Peyer's patch (tissue), 4 donors: ENCODE results near the gene IFT20. TPM values are rescaled to one million over a fixed set of nuclear protein-coding genes. Genes with fewer than 3 reads are reported as not detected.

Source experiments
- DNase-seq, 3 donors: peaks; one replicate each; pipeline ENCODE4 v3.0.0-alpha.2; 2017 to 2019
- H3K27ac ChIP-seq, 4 donors: fragments of 200-600 bp; sonication (generic); one replicate each; pipeline ENCODE4 v1.5.1; 2016 to 2019
- H3K27me3 ChIP-seq, 2 donors: fragments of 200-600 bp; sonication (generic); one replicate each; pipeline ENCODE4 v1.5.1; 2019
- H3K36me3 ChIP-seq, 3 donors: fragments of 200-600 bp; sonication (generic); one replicate each; pipeline ENCODE4 v1.5.1; 2016 to 2019
- H3K4me1 ChIP-seq, 4 donors: fragments of 200-600 bp; sonication (generic); one replicate each; pipeline ENCODE4 v1.5.1; 2016 to 2019
- H3K4me3 ChIP-seq, 4 donors: fragments of 200-600 bp; sonication (generic); 1 replicate in 3 of 4; 2 replicates in 1 of 4; pipeline ENCODE4 v1.5.1; 2016 to 2019; ENCODE audit warnings: mild to moderate bottlenecking in 1 of 4
- H3K9me3 ChIP-seq, 4 donors: fragments of 200-600 bp; sonication (generic); one replicate each; pipeline ENCODE4 v1.5.1; 2016 to 2019; ENCODE audit warnings: mild to moderate bottlenecking in 1 of 4
- CTCF ChIP-seq, 6 experiments: fragments of 450-650 bp in 4 of 6; fragments of 200-600 bp in 2 of 6; sonication (generic) in 1 of 6; IDR thresholded peaks; one replicate each; pipeline ENCODE4 v1.5.1; 2017 to 2019; ENCODE audit warnings: antibody characterized with exemption in 6 of 6, mild to moderate bottlenecking in 3 of 6, moderate library complexity in 1 of 6
- POLR2A ChIP-seq, 2 donors: fragments of 450-650 bp; IDR thresholded peaks; one replicate each; pipeline ENCODE4 v1.5.1; 2017; ENCODE audit warnings: antibody characterized with exemption in 2 of 2, mild to moderate bottlenecking in 2 of 2, moderate library complexity in 2 of 2
- total RNA-seq, 4 donors: library from RNA; depleted of rRNA; stranded (reverse); fragments of >200 nt; gene quantifications; one replicate each; pipeline ENCODE4 v1.1.0, GENCODE V29; 2016

IFT20 gene
- total RNA-seq, 4 donors from 2014 or later = 34.7 to 69.7 (median 62.0) TPM

DNA sequence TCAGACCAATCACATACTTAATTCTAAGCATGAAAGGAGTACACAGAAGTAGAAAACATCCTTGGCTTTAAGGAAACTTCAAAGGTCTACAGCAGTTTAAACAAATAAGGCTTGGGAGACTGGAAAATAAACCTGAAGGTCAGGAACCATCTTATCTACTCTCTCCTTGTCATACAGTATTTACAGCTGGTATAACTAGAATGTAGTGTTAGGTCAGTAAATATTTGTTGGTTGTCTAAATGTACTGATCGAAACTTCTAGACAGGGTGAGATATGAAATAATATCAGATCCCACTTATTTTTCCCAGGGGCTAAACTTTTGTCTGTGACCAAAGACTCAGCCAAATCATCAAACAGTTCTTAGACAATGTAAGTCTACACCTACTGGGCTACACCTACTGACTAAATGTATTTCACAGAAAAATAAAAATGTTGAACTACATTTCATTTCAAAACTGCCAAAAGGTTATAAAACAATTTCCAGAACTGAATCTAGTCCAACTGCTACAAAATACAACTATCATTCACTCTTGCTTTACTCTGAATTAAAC, 43.4 kb downstream of the IFT20 start:
- Histone ChIP-seq H3K27ac (no peak overlapping the region), H3K4me1 (no peaks in the 10 kb centered on the region), H3K9me3 (no peaks in the 10 kb centered on the region), H3K36me3 (no peaks in the 10 kb centered on the region), H3K27me3 (no peaks in the 10 kb centered on the region), H3K4me3 (no peak overlapping the region)
- TF ChIP-seq CTCF (IDR thresholded peaks at IDR 0.05) (no peak), POLR2A (IDR thresholded peaks at IDR 0.05) (no peak)
- DNase-seq = no peak

- DNase-seq = no peak
- TF ChIP-seq POLR2A (IDR thresholded peaks at IDR 0.05) = no peak
- no peak for TF ChIP-seq CTCF (IDR thresholded peaks at IDR 0.05)
- H3K27ac ChIP-seq = no peak overlapping the region
Observed at GRCh38 chr17:28290703-28291102, 44.6 kb downstream of the IFT20 start.

GRCh38 chr17:28285965-28286364, 49.3 kb downstream of the IFT20 start:
- no peak for DNase-seq

More at GRCh38 chr17:28290703-28291102, 44.6 kb downstream of the IFT20 start:
- no peaks in the 10 kb centered on the region for H3K27me3 ChIP-seq
- no peak overlapping the region for H3K4me3 ChIP-seq
- no peaks in the 10 kb centered on the region for H3K36me3 ChIP-seq
- H3K9me3 ChIP-seq = no peaks in the 10 kb centered on the region
- no peaks in the 10 kb centered on the region for H3K4me1 ChIP-seq

DNA sequence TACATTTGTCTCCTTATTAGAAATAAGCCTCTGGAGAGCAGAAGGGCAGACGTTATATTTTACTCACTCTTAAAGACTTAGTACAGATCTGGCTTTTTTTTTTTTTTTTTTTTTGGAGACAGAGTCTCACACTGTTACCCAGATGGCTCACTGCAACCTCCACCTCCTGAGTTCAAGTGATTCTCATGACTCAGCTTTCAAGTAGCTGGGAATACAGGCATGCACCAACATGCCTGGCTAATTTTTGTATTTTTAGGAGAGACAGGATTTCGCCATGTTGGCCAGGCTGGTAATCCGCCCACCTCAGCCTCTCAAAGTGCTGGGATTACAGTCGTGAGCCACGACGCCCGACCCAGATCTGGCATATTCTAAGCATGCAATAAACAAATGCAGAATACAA, 52.7 kb downstream of the IFT20 start:
- Histone ChIP-seq H3K36me3 (no peaks in the 10 kb centered on the region), H3K4me1 (peaks cover 0 to 5% (median 0%) of the 10 kb centered on the region in 4 donors), H3K4me3 (no peak overlapping the region), H3K9me3 (no peaks in the 10 kb centered on the region), H3K27me3 (no peaks in the 10 kb centered on the region), H3K27ac (no peak overlapping the region)
- no peak for TF ChIP-seq CTCF (IDR thresholded peaks at IDR 0.05)
- no peak for TF ChIP-seq POLR2A (IDR thresholded peaks at IDR 0.05)
- DNase-seq = no peak

More at GRCh38 chr17:28285965-28286364, 49.3 kb downstream of the IFT20 start:
- TF ChIP-seq CTCF (IDR thresholded peaks at IDR 0.05) (no peak), POLR2A (IDR thresholded peaks at IDR 0.05) (no peak)
- Histone ChIP-seq H3K9me3 (no peaks in the 10 kb centered on the region), H3K4me3 (no peak overlapping the region), H3K27ac (no peak overlapping the region), H3K4me1 (no peaks in the 10 kb centered on the region), H3K36me3 (no peaks in the 10 kb centered on the region), H3K27me3 (no peaks in the 10 kb centered on the region)

- Histone ChIP-seq H3K36me3 (no peaks in the 10 kb centered on the region), H3K4me3 (no peak overlapping the region), H3K27me3 (no peaks in the 10 kb centered on the region), H3K27ac (no peak overlapping the region), H3K9me3 (no peaks in the 10 kb centered on the region), H3K4me1 (peaks cover 0 to 6% (median 0%) of the 10 kb centered on the region in 4 donors)
- no peak for DNase-seq
- TF ChIP-seq CTCF (IDR thresholded peaks at IDR 0.05) = no peak
Observed at GRCh38 chr17:28280826-28281225, 54.4 kb downstream of the IFT20 start.

GRCh38 chr17:28279411-28279810, 55.9 kb downstream of the IFT20 start:
- no peak for TF ChIP-seq POLR2A (IDR thresholded peaks at IDR 0.05)
- no peak for TF ChIP-seq CTCF (IDR thresholded peaks at IDR 0.05)
- H3K4me3 ChIP-seq = no peak overlapping the region
- H3K9me3 ChIP-seq = no peaks in the 10 kb centered on the region
- no peaks in the 10 kb centered on the region for H3K36me3 ChIP-seq
- no peak for DNase-seq
- H3K27me3 ChIP-seq = no peaks in the 10 kb centered on the region
- no peak overlapping the region for H3K27ac ChIP-seq
- H3K4me1 ChIP-seq = peaks cover 0 to 6% (median 0%) of the 10 kb centered on the region in 4 donors
